CMK (cell line): ENCODE measurements around the gene IL1R1.

ENCODE experiments used
- DNase-seq: peaks from one replicate; pipeline ENCODE4 v3.0.0-alpha.2; 2010; ENCODE audit warnings: low read depth

Gene IL1R1

GRCh38 chr2:102176172-102176571 lies 33.6 kb downstream of the IL1R1 start:
- DNase-seq = no peak

- DNase-seq = no peak
Measured at GRCh38 chr2:102177814-102178478, 35.4 kb downstream of the IL1R1 start.

GRCh38 chr2:102179061-102179460 lies 36.5 kb downstream of the IL1R1 start:
- DNase-seq = no peak

- no peak for DNase-seq
Measured at GRCh38 chr2:102179788-102180686, 37.5 kb downstream of the IL1R1 start.

- DNase-seq = no peak
Measured at GRCh38 chr2:102180687-102180999, 38.1 kb downstream of the IL1R1 start.

- no peak for DNase-seq
Measured at GRCh38 chr2:102181376-102181775, 38.8 kb downstream of the IL1R1 start.

GRCh38 chr2:102181919-102182635 lies 39.5 kb downstream of the IL1R1 start:
- no peak for DNase-seq

GRCh38 chr2:102184018-102184417 lies 41.5 kb downstream of the IL1R1 start:
- DNase-seq = no peak

GRCh38 chr2:102184568-102184967 lies 42.0 kb downstream of the IL1R1 start:
- DNase-seq = no peak

- DNase-seq = no peak
Measured at GRCh38 chr2:102185347-102185746, 42.8 kb downstream of the IL1R1 start.

- DNase-seq = no peak
Measured at GRCh38 chr2:102186791-102187495, 44.4 kb downstream of the IL1R1 start, which contains the start of gene IL1RL2. Gene IL1RL2, plus strand, starts transcription at chr2:102187023. Its CDS starts 845 bp downstream, at chr2:102187868.

- no peak for DNase-seq
Measured at GRCh38 chr2:102187496-102188150, 45.1 kb downstream of the IL1R1 start.

GRCh38 chr2:102190430-102191107 lies 48.0 kb downstream of the IL1R1 start:
- DNase-seq = no peak

GRCh38 chr2:102191501-102191900 lies 49.0 kb downstream of the IL1R1 start:
- no peak for DNase-seq

- DNase-seq = no peak
Measured at GRCh38 chr2:102193074-102193473, 50.5 kb downstream of the IL1R1 start.

- no peak for DNase-seq
Measured at GRCh38 chr2:102194609-102195268, 52.2 kb downstream of the IL1R1 start.

GRCh38 chr2:102197389-102198137 lies 55.0 kb downstream of the IL1R1 start:
- DNase-seq = no peak

- no peak for DNase-seq
Measured at GRCh38 chr2:102200539-102200938, 58.0 kb downstream of the IL1R1 start.

- DNase-seq = no peak
Measured at GRCh38 chr2:102204638-102205037, 62.1 kb downstream of the IL1R1 start.
